ENCODE measurements around the gene APBB1IP.
"Not testable (repeated sequence)": the region's sequence is repeated elsewhere in the genome, so short reads cannot be mapped to it uniquely, and the experiment has no call there.

Gene APBB1IP, protein sequence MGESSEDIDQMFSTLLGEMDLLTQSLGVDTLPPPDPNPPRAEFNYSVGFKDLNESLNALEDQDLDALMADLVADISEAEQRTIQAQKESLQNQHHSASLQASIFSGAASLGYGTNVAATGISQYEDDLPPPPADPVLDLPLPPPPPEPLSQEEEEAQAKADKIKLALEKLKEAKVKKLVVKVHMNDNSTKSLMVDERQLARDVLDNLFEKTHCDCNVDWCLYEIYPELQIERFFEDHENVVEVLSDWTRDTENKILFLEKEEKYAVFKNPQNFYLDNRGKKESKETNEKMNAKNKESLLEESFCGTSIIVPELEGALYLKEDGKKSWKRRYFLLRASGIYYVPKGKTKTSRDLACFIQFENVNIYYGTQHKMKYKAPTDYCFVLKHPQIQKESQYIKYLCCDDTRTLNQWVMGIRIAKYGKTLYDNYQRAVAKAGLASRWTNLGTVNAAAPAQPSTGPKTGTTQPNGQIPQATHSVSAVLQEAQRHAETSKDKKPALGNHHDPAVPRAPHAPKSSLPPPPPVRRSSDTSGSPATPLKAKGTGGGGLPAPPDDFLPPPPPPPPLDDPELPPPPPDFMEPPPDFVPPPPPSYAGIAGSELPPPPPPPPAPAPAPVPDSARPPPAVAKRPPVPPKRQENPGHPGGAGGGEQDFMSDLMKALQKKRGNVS

DNA sequence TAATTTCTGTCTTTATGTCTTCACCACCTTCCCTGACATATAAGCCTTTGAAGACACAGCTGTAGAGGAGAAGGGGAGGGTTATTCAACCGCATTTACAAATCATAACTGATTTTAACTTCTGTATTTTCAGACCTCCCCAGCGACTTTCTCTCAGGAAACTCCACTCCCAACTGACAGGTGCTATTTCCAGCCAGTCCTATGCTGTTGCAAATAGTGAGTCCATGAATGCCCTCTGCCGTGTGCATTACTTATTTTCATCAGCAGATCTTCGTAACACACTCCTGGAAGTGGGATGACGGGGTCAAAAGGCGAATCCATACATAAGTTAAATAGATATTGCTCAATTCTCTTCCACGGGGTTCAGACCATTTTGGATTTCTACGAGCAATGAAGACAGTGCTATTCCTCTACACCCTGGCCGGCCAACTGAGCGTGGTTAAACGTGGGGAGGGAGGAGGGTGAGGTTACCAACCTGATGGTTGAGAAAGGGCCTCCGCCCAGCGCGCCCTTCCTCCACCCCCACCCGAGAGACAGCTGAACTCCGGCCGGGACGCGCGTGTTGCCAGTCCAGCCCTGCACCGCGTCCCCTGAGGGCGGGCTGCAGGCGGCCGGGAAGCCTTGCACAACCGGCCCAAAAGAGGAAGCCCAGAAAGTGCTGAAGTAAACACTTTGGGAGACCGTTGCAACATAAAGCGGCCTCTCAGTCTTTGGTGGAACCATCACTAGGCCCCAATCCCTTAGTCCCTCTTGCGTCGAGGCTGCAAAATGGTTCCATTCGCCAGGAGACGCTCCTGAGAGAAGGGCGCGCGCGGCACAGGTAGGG, at the start of gene APBB1IP:
TSS of gene APBB1IP (plus strand) at position 705 of the 825 bp plus-strand sequence. CDS start 53,986 bp downstream, outside the sequence.
- peak; percentile 82 for DNase-seq

DNA sequence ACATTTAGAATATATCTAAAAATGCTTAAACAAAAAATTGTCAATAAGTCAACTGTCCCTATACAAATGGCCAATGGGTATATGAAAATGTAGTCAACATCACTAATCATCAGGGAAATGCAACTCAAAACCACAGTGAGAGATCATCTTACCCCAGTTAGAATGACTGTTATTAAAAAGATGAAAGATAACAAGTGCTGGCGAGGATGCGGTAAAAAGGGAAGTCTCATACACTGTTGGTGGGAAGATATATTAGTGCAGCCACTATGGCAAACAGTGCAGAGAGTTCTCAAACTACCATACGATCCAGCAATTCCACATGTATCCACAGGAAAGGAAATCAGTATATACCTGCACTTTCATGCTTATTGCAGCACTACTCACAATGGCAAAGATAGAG, 48.6 kb upstream of the APBB1IP start:
- no peak for DNase-seq

DNA sequence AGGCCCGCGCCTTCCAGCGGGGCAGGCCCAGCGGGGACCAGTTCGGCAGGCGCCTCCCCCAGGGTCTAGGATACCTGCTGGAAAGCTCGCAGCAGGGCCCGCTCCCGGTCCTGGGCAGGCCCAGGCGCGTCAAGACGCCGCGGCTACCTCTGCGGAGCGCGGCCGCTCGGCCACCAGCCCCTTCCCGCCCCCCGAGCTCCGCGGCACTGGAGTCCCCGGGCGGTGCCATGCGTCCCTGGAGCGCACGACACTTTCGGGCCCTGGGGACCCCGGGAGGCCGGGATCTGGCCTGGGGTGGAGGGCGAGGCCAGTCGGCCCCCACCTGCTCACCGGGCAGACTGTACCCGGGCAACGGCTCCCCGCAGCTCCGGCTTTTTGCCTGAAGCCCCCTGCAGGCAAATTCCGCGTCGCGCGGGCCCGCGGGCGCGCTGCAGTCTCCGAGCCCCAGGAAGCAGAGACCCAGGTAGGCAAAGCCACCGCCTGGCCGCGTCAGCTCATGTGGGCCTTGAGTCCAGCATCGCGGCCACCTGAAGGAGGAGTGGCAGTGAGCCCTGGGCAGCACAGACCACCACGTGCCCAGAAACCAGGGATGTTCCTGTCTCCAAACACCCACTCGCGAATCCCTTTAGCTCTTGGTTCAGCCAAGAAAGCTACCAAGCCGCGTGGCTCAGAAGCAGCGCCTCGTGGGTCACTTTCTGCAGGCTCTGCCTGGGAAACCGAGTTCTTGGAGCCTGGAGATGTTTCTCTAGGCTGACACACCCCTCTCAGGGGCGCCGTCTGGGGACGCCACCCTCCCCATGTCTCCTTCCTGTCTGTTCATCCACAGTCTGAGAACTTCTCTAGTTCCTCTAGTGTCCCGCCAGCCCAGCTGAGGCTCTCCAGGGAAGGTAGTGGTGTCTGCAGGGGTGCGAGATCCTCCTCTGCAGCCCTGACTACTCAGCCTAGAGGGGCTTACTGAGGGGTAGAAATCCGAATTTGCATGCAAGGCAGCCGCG, 46.1 kb upstream of the APBB1IP start:
- DNase-seq: peak; percentile 22

DNA sequence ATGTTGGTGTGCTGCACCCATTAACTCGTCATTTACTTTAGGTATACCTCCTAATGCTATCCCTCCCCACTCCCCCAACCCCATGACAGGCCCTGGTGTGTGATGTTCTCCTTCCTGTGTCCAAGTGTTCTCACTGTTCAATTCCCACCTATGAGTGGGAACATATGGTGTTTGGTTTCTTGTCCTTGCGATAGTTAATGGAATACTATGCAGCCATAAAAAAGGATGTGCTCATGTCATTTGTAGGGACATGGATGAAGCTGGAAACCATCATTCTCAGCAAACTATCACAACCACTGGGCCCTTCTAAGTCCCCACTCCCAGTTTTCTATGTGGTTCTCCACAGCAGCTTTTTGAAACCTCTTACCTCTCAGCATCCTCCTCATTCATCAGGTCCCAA, 39.8 kb upstream of the APBB1IP start:
- not testable (repeated sequence) for DNase-seq

DNA sequence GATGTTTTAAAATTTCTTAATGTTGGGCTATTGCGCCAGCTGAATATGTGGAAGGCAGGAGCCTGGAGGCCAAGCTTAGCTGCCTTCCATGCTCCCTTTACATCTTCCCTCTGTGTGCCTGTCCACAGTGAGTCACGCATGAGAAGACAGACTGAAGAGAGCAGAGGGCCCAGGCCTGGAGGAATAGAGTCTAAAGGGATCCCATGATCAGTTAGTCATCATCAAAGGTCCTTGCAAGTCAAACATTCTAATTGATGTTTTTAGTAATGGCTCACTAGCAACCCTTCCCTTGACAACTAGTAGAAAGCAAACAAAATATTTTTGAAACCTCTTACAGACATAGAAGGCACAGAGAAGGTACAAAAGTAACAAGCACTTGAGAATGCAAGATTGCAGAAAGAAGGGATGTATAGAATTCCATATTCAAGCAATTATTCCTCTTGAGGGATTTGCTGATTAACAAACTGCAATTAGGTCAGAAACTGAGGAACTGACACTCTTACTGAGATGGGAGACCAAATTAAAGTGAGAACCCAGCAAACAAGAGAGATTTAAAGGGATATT, 30.7 kb upstream of the APBB1IP start:
- peak; percentile 54 for DNase-seq

DNA sequence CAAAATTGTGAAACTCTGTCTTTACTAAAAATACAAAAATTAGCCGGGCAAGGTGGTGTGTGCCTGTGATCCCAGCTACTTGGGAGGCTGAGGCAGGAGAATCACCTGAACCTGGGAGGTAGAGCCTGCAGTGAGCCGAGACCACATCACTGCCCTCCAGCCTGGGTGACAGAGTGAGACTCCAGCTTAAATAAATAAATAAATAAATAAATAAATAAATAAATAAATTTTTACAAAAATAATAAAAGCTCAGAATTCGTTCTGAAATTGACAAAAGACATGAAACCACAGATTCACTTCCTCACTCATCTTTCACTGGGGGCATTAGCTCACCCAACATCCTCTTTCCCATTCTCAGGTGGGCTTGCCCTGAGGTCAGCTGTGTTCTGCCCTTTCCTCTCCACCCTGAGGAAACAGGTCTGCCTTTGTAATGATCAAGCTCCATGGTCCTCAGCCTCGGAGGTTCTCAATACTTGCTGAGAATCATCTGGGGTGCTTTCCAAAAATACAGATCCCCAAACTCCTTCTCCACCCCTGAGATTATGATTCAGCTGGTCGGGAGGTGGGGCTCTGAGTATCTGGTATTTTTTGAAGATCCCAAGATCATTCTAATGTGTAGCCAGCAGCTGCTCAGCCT, 29.2 kb upstream of the APBB1IP start:
- no peak for DNase-seq

DNA sequence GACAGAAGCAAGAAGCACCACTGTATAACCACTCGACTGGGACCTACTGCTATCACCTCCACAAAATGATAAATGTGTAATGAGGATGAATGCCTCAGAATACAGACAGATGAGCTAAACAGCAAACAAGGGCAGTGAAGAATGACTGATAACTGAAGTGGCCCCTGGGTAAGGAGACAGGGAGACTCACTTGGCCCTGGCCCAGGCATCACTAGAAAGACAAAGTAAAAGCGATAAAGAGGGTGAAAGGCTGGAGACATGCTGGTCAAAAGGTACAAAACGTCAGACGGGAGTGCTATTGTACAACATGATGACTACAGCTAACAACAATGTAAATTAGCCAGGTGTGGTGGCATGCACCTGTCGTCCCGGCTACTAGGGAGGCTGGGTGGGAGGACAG, 27.8 kb upstream of the APBB1IP start:
- DNase-seq: no peak

DNA sequence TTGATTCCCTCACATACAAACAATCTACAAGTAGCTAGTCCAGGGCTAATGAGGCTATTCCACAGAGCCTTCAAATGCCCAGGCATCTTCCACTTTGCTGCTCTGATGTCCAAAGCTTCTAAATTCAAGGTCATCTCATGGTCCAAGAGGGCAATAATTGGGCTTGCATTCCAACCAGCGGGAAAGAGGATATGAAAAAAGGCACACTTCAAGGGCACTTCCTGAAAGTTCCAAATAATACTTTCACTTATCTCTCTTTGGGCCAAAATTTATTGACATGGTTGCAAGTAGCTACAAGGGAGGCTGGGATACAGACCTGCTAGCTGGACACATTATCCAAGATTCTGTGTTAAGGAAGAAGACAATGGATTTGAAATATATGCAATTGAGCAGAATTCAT, 25.2 kb upstream of the APBB1IP start:
- DNase-seq: no peak

DNA sequence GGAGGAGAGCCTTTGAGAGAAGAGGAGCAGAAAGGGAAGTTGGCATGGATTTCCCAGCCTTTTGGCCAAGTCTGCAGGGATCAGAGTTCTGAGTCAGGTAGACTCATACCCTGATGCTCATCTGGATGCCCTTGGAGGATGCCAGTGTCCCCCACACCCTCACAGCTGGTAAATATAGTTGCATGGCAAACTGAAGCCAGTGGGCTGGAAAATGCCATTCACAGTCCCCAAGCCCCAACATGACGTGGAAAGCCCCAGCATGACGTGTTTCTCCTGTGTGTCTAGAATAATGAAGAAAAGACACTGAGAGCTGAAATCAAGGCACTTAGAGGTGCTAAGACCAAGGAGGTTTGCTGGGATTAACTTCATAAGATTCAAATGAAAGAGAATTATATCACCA, 24.8 kb upstream of the APBB1IP start:
- no peak for DNase-seq

DNA sequence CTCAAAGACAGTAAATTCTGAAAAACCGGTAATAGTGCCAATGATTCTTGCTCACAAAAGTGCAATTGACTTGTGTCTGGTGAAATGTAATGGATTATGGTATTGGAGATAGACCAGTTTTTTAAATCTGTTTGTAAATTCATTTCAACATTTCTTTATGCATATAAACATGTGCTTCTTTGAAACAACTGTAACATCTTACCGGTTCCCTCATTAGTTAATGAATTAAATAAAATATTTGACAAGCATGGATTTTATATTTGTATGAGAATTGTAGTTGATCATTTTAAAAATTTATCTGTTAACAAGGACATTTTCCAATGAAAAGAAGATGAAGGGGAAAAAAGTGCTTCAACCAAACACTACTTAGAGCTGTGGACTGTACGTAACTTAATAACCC, 21.0 kb upstream of the APBB1IP start:
- no peak for DNase-seq

DNA sequence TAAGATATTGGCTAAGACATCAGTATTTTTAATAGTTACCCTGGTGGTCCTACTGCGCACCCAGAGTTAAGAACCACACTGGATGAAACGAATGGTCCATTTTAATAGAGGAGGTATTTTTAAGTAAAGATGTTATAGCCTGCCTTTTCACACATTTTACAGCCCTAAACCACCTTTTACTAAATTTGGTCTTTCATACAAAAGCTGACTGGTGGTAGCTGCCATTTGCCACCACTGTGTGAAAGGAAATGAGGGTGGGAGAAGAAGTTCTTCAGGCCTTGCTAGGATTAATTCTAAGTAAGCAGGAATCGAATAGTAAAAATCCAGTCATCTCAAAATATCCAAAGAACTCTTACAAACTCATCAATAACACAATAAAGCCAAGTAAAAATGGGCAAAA, 15.2 kb upstream of the APBB1IP start:
- DNase-seq: no peak

DNA sequence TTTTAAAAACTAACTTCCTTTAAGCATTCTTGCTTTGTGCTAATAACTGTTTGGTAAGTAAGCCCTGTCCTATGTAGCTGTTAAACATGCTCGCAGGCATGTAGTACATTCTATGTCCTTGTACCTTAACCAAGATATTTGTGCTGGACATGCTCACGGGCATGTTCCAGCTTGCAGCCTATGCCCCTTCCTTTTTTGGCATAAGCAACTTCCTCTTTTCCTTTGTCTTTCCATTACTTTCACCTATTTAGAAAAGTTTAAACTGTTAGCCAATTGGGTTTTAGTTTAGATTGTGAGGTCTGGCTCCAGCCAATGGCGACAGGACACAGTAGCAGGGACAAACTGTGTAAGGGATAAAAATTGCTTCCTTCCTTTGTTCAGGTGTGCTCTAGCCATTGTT, 14.4 kb upstream of the APBB1IP start:
- no peak for DNase-seq

DNA sequence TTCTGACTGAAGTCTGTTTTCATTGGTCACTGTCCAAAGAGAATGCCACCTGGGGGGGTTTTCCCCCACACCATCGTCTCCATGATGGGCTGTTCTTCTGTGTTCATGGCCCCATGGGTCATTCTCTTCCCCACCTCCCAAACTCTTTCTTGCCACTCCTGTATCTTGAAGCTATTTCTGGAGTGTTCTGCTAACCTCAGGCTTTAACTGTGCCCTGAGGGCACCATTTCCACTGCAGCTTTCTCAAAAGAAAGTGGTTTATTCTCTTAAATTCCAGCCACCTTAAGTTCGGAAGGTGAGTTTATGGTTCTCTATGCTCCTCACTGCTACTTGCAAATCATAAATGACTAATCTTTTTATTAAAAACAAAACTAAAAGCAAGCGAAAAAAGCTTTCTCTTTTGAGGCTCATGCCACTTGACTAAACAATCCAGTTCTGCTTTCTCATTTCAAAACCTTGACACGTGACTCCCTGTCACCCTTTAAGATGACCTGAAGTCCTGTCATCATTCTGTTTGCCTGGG, 7.4 kb upstream of the APBB1IP start:
- no peak for DNase-seq

DNA sequence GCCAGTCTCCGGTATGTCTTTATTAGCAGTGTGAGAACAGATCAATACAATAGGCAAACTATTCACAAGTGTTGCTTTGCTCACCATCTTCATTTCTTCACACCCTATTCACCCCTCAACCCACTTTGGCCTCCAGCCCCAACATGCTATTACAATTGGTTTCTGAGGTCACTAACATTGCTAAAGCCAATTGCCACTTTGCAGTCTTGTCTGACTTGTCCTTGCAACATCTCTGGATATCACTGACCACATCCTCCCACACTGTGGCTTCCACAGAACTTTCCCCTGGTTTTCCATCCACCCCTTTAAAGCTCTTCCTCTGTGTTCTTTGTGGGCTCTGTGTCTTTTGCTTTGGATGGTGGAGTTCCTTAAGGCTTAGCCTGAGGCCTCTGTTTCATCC, 5.2 kb upstream of the APBB1IP start:
- no peak for DNase-seq

DNA sequence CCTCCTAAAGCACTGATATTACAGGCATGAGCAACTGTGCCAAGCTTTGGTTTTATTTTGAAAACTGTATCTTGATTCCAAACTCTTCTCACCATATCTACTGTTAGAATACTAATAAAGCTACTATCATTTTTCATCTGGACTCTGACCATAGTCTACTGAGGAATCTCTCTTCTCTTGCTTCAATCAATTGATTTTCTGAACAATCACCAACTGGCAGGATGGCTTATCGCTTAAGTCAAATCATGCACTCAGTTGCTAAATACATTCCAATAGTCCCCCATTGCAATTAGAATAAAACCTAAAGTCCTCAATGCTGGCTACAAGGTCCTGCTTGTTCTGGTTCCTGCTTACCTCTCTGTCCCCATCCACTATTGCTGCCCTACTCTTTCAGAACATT, 2.3 kb upstream of the APBB1IP start:
- DNase-seq: no peak

DNA sequence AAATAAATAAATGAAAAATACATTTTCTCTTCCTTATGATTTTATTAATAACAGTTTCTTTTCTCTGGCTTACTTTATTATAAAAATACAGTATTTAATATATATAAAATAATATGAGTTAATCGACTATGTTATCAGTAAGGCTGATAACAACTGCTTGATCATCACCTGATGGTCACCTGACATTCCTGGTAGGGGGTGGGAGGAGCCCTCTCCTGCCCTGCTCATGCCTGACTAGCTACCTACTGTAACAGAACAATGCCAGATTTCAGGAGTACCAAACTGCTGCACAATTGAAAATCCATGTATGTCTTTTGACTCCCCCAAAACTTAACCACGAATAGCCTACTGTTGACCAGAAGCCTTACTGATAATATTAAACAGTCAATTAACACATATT, 1.3 kb upstream of the APBB1IP start:
- DNase-seq: no peak

DNA sequence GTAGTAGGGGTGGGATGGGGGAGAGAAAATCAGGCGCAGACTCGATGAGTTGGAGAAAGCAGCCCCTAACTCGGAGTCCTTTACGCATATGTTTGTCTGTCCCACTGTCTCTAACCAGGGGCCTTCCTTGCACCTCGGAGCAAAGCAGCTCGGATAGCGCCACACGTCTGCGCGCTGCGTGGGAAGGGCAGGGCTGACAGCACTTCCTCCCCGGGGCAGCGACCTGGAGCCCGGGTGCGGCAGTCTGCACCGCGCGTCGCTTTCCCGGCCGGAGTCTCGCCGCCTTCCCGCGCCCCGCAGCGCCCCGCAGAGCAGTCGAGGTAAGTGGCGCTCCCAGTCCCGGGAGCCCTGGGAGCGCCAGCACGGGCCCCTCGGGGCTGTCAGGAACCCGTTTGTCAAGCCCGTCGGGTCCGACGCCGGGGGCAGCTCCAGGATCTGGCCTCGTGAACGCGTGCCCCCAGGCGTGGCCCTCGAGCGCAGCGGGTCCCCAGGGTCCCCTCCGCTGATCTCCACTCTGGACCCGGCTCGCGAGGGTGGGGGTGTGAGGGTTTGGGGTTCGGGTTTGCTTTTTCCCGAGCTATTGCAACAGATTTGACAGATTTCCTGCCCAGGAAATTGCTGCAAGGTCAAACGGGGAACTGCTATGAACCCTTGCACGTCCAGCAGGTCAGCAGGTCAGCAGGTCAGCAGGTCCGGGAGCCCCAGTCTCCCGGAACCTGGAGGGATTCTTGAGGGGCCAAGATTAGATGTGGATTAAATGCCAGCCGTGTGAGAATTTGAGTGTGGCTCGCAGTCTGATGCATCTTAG, 597 bp downstream of the APBB1IP start:
- DNase-seq: peak; percentile 66

DNA sequence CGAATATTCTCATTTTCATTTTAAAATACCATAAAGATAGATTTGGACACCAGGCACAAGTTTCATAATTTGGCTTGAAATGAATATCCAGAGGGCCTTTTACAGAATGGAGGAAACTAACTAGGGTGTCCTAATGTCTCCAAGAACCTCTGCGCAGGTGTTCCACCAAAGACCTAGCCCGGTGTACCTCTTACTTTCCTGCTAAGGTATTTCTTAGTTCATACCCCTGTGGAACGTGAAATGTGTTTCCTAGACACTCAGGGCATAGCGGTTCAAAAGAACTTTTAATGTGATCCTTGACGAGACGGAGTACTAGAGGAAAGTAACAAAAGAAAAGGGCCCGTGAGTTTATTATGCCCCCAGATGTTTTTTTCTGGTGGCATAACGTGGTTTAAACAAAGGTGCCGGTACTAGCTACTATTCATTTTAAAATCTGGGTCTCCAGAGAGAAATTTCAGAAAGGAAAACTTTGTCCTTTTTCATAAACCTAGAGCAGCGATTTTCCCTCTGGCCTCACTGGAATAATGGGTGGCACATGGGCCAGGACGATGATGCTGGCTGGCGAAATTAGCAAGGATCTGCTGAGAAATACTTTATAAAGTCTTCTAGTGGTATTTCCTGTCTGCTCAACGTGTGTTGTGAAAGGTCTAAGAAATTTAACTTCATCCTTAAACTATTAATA, 1.4 kb downstream of the APBB1IP start:
- DNase-seq: no peak

DNA sequence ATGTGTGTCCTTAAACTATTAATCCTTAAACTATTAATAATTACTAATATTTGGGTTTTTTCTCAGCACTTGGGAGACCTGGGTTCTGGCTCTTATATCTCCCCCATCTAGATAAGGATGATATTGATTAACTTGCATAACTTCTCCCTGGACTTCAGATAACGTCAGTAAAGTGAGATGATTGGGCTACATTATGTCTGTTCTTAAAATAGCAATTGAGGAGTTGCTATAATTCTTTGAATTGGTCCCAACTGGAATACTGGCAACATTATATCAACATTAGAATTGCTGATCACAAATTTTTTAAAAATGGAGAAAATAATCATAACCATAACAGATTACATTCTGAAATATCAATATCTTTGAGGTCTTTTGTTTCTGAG, 1.9 kb downstream of the APBB1IP start:
- DNase-seq: no peak
